ENCODE data around the gene CSRP3. TPM values are rescaled to one million over a fixed set of nuclear protein-coding genes. Genes with fewer than 3 reads are reported as not detected.

CSRP3 gene
- total and polyA plus RNA-seq, 7 donors: 35.9 to 1,082 (median 710) TPM

DNA sequence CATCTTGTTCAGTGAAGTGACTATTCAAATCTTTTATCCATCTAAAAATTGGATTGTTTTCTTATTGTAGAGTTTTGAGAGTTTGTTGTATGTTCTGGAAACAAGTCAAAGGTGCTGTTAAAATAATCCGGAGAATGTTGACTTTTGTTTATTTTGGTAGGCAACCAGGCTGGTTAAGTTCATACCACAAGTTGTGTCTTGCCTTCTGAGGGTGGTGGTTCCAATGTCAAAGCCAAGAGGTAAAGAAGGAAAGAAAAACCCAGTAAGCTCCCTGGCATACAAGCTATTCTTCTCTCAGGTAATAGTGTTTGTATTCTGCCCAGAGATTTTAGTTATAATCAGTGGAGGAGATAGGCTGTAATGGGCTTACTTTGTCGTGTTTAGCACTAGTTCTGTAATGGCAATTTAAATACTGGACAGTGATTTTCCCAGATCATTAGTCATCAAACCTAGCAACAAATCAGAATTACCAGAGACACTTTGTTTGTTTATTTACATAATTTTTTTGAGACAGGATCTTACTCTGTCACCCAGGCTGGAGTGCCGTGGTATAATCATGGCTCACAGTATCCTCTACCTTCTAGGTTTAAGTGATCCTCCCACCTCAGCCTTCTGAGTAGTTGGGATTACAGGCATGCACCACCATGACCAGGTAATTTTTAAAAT is 15.1 kb upstream of the CSRP3 start:
- no peaks in the 10 kb centered on the region for H3K36me3 ChIP-seq (ENCODE audit: insufficient read depth in 1 of 2, low read depth in 1 of 2)
- TF ChIP-seq, protein P1, sequence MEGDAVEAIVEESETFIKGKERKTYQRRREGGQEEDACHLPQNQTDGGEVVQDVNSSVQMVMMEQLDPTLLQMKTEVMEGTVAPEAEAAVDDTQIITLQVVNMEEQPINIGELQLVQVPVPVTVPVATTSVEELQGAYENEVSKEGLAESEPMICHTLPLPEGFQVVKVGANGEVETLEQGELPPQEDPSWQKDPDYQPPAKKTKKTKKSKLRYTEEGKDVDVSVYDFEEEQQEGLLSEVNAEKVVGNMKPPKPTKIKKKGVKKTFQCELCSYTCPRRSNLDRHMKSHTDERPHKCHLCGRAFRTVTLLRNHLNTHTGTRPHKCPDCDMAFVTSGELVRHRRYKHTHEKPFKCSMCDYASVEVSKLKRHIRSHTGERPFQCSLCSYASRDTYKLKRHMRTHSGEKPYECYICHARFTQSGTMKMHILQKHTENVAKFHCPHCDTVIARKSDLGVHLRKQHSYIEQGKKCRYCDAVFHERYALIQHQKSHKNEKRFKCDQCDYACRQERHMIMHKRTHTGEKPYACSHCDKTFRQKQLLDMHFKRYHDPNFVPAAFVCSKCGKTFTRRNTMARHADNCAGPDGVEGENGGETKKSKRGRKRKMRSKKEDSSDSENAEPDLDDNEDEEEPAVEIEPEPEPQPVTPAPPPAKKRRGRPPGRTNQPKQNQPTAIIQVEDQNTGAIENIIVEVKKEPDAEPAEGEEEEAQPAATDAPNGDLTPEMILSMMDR (IDR thresholded peaks at IDR 0.05): no peak
- H3K4me3 ChIP-seq: no peak overlapping the region
- H3K27me3 ChIP-seq (ENCODE audit: insufficient read depth in 3 of 3, low read length in 2 of 3): no peaks in the 10 kb centered on the region
- no peaks in the 10 kb centered on the region for H3K9me3 ChIP-seq
- H3K27ac ChIP-seq: no peak overlapping the region
- H3K4me1 ChIP-seq: peaks cover 19% of the 10 kb centered on the region
- 54 to 57% (median 54%) methylated on average over 3 of the region's 3 CpGs for WGBS, 3 donors
- DNase-seq: no peak
- intact Hi-C loops (cut with DNase I): no loop called here
- ATAC-seq: no peak

- WGBS, 3 donors: 75 to 86% (median 83%) methylated on average over 3 to 4 of the region's 4 CpGs
- TF ChIP-seq, protein P1 (IDR thresholded peaks at IDR 0.05): no peak
- DNase-seq (no peak), ATAC-seq (no peak)
- no peaks in the 10 kb centered on the region for H3K36me3 ChIP-seq (ENCODE audit: insufficient read depth in 1 of 2, low read depth in 1 of 2)
- no peak overlapping the region for H3K4me3 ChIP-seq
- peaks cover 17% of the 10 kb centered on the region for H3K4me1 ChIP-seq
- no peaks in the 10 kb centered on the region for H3K27me3 ChIP-seq (ENCODE audit: insufficient read depth in 3 of 3, low read length in 2 of 3)
- intact Hi-C loops (cut with DNase I): no loop called here
- H3K27ac ChIP-seq: no peak overlapping the region
- H3K9me3 ChIP-seq: no peaks in the 10 kb centered on the region
Observed at GRCh38 chr11:19216021-19216420, 14.2 kb upstream of the CSRP3 start.

DNA sequence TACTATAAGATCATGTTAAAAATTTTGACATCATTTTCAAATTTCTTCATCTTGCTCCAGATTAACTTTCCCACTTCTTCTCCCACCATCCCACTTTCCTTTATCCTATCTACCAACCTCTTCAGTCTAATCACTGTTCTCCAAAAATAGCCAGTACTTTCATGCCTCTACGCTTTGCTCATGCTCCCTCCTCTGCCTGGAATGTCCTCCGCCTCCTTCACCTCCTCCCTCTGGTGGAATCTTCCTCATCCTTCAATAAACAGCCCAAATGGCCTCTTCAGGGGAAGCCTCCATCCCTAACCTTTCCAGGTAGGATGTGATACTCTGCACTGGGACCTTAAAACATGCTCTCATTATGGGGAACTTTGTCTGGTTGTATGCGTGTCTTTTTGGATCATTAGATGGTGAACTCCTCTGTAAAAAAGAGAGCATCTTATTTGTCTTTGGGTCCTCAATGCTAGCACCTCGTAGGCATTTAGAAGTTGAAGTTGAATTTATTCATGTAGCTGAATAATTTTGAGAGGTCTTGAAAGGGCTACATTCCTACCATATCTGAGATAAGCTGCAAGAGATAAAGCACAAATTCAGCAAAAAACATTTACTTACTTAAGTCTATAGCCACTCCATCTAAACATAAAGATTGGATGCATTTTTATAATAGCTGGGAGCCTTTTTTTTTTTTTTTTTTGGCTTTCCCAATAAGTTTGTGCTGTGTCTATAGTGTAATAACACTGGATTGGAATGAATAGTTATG is 8.0 kb upstream of the CSRP3 start:
- TF ChIP-seq, protein P1 (IDR thresholded peaks at IDR 0.05): no peak
- Histone ChIP-seq H3K36me3 (ENCODE audit: insufficient read depth in 1 of 2, low read depth in 1 of 2) (no peaks in the 10 kb centered on the region), H3K9me3 (no peaks in the 10 kb centered on the region), H3K4me1 (peaks cover 4% of the 10 kb centered on the region), H3K4me3 (no peak overlapping the region), H3K27ac (peak overlapping the region; percentile 57), H3K27me3 (ENCODE audit: insufficient read depth in 3 of 3, low read length in 2 of 3) (no peaks in the 10 kb centered on the region)
- WGBS, 3 donors: 50 to 63% (median 60%) methylated on average over 4 of the region's 4 CpGs
- ATAC-seq (peak; percentile 82 to 94 (median 88)), DNase-seq (no peak)
- intact Hi-C loops (cut with DNase I): no loop called here

DNA sequence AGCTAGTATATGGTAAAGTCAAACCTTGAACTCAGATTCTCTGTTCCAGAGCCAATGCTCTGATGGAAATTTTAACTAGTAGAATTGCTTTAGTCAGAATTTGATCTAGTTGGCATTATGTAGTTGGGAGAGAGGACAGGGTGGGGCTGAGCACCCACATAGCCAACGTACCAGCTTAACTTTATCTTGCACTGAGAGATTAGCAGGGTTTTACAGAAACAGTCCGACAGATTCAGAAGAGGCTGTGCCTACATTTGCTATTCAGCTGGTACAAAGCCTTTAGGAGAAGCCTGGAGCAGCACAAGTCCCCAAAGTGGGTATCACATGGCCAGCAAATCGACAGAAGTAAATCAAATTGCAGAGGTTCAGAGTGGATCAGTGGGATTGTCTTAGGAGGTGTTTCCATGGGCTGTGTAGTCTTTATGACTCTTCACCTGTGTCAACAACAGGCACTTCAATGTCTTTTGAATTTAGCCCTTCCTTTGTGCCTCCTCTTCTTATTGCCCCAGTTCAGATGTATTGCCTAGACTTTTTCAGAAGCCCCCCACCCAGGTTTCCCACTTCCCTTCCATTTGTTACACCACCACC is 7.3 kb upstream of the CSRP3 start:
- peak overlapping the region; percentile 57 for H3K27ac ChIP-seq
- H3K27me3 ChIP-seq (ENCODE audit: insufficient read depth in 3 of 3, low read length in 2 of 3): no peaks in the 10 kb centered on the region
- 39 to 54% (median 41%) methylated on average over 3 of the region's 3 CpGs for WGBS, 3 donors
- H3K36me3 ChIP-seq (ENCODE audit: insufficient read depth in 1 of 2, low read depth in 1 of 2): no peaks in the 10 kb centered on the region
- intact Hi-C loops (cut with DNase I): no loop called here
- H3K9me3 ChIP-seq: no peaks in the 10 kb centered on the region
- TF ChIP-seq, protein P1 (IDR thresholded peaks at IDR 0.05): no peak
- no peak overlapping the region for H3K4me3 ChIP-seq
- no peak for DNase-seq
- peaks cover 4% of the 10 kb centered on the region for H3K4me1 ChIP-seq
- peak in 2 of 4 donors; percentile 13 to 29 for ATAC-seq

Measured in psoas muscle (tissue), 8 donors.